HG02623 (cell line): ENCODE data around the gene SLC26A9.

Source experiments
- ATAC-seq: cut with Tn5 transposase; IDR thresholded peaks from one replicate; pipeline ENCODE4 v1.9.1; 2021; ENCODE audit warnings: moderate library complexity; ENCODE audit not compliant: unreplicated experiment

The SLC26A9 gene

GRCh38 chr1:205973377-205974232, 30.3 kb upstream of the SLC26A9 start:
- no peak for ATAC-seq

GRCh38 chr1:205972491-205973168, 29.4 kb upstream of the SLC26A9 start:
- no peak for ATAC-seq

GRCh38 chr1:205972081-205972480, 28.8 kb upstream of the SLC26A9 start:
- ATAC-seq: no peak

GRCh38 chr1:205971082-205971481, 27.8 kb upstream of the SLC26A9 start:
- no peak for ATAC-seq

GRCh38 chr1:205970486-205970885, 27.2 kb upstream of the SLC26A9 start:
- ATAC-seq: no peak

GRCh38 chr1:205969229-205969628, 26.0 kb upstream of the SLC26A9 start:
- no peak for ATAC-seq

- ATAC-seq: no peak
Measured at GRCh38 chr1:205967554-205968335, 24.5 kb upstream of the SLC26A9 start.

GRCh38 chr1:205965036-205965884, 22.0 kb upstream of the SLC26A9 start:
- ATAC-seq: no peak

- ATAC-seq: no peak
Measured at GRCh38 chr1:205963352-205964155, 20.3 kb upstream of the SLC26A9 start.

- ATAC-seq: no peak
Measured at GRCh38 chr1:205962821-205963221, 19.6 kb upstream of the SLC26A9 start.

GRCh38 chr1:205961991-205962820, 18.9 kb upstream of the SLC26A9 start:
- no peak for ATAC-seq

- ATAC-seq: no peak
Measured at GRCh38 chr1:205961405-205961804, 18.1 kb upstream of the SLC26A9 start.

- no peak for ATAC-seq
Measured at GRCh38 chr1:205959789-205960188, 16.5 kb upstream of the SLC26A9 start.

- ATAC-seq: no peak
Measured at GRCh38 chr1:205955499-205955898, 12.2 kb upstream of the SLC26A9 start.

GRCh38 chr1:205954819-205955404, 11.7 kb upstream of the SLC26A9 start:
- no peak for ATAC-seq

GRCh38 chr1:205951746-205952145, 8.5 kb upstream of the SLC26A9 start:
- no peak for ATAC-seq

- ATAC-seq: no peak
Measured at GRCh38 chr1:205950826-205951549, 7.7 kb upstream of the SLC26A9 start.

GRCh38 chr1:205950280-205950679, 7.0 kb upstream of the SLC26A9 start:
- ATAC-seq: no peak
